OCI-LY3 (cell line): Measurements from ENCODE around the gene GRAMD2B.
"Not testable (repeated sequence)": the region's sequence is repeated elsewhere in the genome, so short reads cannot be mapped to it uniquely, and the experiment has no call there.

ENCODE experiments used
- EZH2phosphoT487 ChIP-seq: fragments of 200-600 bp; shearing (Covaris generic); IDR thresholded peaks from 2 replicates; pipeline ENCODE4 v1.6.1; 2018; ENCODE audit warnings: antibody characterized with exemption, mixed run types, low read depth
- TF ChIP-seq, protein P1 (sequence below): fragments of 200-600, 300-600 bp; sonication (generic); IDR thresholded peaks from 2 replicates; pipeline ENCODE4 v1.5.1; 2014; ENCODE audit warnings: antibody characterized with exemption, low read length, low read depth

DNA sequence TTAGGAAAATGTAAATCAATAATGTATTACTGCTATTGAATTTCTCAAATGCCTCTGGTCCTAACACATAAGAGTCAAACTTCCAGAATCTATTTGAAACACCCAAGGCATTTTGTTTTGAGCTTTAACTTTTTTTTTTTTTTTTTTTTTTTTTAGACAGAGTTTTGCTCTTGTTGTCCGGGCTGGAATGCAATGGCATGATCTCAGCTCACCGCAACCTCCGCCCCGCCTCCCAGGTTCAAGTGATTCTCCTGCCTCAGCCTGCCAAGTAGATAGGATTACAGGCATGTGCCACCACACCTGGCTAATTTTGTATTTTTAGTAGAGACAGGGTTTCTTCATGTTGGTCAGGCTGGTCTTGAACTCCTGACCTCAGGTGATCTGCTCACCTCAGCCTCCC lies 96.0 kb downstream of the GRAMD2B start:
- TF ChIP-seq, protein P1, sequence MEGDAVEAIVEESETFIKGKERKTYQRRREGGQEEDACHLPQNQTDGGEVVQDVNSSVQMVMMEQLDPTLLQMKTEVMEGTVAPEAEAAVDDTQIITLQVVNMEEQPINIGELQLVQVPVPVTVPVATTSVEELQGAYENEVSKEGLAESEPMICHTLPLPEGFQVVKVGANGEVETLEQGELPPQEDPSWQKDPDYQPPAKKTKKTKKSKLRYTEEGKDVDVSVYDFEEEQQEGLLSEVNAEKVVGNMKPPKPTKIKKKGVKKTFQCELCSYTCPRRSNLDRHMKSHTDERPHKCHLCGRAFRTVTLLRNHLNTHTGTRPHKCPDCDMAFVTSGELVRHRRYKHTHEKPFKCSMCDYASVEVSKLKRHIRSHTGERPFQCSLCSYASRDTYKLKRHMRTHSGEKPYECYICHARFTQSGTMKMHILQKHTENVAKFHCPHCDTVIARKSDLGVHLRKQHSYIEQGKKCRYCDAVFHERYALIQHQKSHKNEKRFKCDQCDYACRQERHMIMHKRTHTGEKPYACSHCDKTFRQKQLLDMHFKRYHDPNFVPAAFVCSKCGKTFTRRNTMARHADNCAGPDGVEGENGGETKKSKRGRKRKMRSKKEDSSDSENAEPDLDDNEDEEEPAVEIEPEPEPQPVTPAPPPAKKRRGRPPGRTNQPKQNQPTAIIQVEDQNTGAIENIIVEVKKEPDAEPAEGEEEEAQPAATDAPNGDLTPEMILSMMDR, result not testable (repeated sequence)
- not testable (repeated sequence) for TF ChIP-seq EZH2phosphoT487
